ENCODE results near the gene PAK5. TPM values are rescaled to one million over a fixed set of nuclear protein-coding genes. Genes with fewer than 3 reads are reported as not detected.

Gene PAK5
- total RNA-seq, 1 experiment from 2014 or later = not detected

DNA sequence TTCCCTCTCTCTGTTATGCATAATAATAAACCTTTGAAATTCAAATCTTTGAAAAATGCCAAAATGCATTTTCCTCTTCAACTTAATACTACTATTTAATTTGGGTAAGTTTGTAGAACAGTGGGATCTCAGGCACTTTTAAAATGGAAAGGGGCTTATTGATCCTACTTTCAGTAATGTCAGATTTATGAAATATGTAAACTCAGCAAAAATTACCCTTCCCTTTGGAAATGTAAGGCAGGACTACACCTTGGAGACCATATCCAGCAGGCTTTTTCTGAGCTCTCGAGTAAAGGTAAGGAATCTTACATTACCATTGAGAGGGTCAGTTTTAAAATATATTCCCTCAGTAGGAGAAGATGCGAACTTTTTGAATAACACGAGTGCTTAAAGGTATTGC is 175.5 kb downstream of the PAK5 start (continued):
- TF ChIP-seq JUND (IDR thresholded peaks at IDR 0.05) = no peak
- TF ChIP-seq ELF1 (IDR thresholded peaks at IDR 0.05; ENCODE audit: borderline replicate concordance, low read depth) = no peak
- TF ChIP-seq FOSL1 (IDR thresholded peaks at IDR 0.05; ENCODE audit: low read depth) = no peak
- TF ChIP-seq, protein P1, sequence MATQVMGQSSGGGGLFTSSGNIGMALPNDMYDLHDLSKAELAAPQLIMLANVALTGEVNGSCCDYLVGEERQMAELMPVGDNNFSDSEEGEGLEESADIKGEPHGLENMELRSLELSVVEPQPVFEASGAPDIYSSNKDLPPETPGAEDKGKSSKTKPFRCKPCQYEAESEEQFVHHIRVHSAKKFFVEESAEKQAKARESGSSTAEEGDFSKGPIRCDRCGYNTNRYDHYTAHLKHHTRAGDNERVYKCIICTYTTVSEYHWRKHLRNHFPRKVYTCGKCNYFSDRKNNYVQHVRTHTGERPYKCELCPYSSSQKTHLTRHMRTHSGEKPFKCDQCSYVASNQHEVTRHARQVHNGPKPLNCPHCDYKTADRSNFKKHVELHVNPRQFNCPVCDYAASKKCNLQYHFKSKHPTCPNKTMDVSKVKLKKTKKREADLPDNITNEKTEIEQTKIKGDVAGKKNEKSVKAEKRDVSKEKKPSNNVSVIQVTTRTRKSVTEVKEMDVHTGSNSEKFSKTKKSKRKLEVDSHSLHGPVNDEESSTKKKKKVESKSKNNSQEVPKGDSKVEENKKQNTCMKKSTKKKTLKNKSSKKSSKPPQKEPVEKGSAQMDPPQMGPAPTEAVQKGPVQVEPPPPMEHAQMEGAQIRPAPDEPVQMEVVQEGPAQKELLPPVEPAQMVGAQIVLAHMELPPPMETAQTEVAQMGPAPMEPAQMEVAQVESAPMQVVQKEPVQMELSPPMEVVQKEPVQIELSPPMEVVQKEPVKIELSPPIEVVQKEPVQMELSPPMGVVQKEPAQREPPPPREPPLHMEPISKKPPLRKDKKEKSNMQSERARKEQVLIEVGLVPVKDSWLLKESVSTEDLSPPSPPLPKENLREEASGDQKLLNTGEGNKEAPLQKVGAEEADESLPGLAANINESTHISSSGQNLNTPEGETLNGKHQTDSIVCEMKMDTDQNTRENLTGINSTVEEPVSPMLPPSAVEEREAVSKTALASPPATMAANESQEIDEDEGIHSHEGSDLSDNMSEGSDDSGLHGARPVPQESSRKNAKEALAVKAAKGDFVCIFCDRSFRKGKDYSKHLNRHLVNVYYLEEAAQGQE (IDR thresholded peaks at IDR 0.05; ENCODE audit: low read depth) = no peak

DNA sequence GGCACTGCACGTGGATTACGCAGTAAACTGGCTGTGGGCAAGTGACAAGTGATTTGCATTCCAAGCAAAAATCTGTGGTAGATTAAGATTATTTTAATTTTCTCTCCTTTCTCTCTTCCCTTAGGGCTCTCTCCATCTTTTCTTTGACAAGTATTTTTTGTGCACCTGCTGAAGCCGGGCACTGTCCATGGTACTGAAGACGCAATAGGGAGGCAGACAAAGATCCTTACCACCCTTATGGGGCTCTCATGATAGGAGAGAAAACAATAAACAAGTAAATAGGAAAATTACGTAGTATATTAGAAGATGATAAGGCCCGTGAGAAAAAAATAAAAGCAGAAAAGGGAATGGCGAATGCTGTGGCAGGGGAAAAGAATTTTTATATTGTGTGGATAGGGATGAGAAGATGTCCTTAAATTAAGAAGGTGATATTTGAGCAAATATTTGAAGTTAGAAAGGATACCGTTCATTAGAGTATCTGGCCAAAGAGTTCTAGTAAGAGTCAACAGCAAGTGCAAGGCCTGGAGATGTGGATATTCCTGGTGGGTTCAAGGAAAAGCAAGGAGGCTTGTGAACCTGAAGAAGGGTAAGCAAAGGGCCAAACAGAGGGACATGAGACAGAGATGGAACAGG is 178.5 kb downstream of the PAK5 start:
- Histone ChIP-seq H3K9ac (ENCODE audit: low read length) (no peak overlapping the region), H3K9me2 (ENCODE audit: insufficient read depth) (no peaks in the 10 kb centered on the region), H3K79me2 (ENCODE audit: insufficient read depth, low read length) (no peaks in the 10 kb centered on the region), H3K4me1 (ENCODE audit: control insufficient read depth in 1 of 2, insufficient read depth in 2 of 2, low read length in 2 of 2) (no peaks in the 10 kb centered on the region), H3K4me2 (ENCODE audit: low read length) (no peak overlapping the region), H3K36me3 (ENCODE audit: control insufficient read depth in 1 of 2, insufficient read depth in 2 of 2, low read length in 2 of 2) (no peaks in the 10 kb centered on the region), H3K27ac (ENCODE audit: low read depth, low read length) (no peak overlapping the region), H4K20me1 (ENCODE audit: insufficient read depth) (no peaks in the 10 kb centered on the region), H3K9me3 (ENCODE audit: control insufficient read depth in 1 of 2, insufficient read depth in 1 of 2, low read depth in 1 of 2, low read length in 2 of 2) (no peaks in the 10 kb centered on the region), H2AFZ (ENCODE audit: low read depth, low read length, poor library complexity, severe bottlenecking) (no peak overlapping the region), H3K4me3 (replicated peaks in 1 of 2; ENCODE audit: low read depth in 1 of 2, low read length in 2 of 2) (no peak overlapping the region), H3K27me3 (ENCODE audit: insufficient read depth, low read length) (no peaks in the 10 kb centered on the region)
- ChIA-PET POLR2A (no interaction called here), CTCF (no interaction called here), RAD21 (ENCODE audit: low non-redundant PET in 1 of 2, low total read pairs in 2 of 2, uncharacterized antibody in 2 of 2, unreplicated experiment in 2 of 2) (no interaction called here)
- BruUV-seq (replicated peaks) = no TSS peak
- TF ChIP-seq EZH2phosphoT487 (IDR thresholded peaks at IDR 0.05; ENCODE audit: borderline replicate concordance) = no peak
- TF ChIP-seq ZNF274 (IDR thresholded peaks at IDR 0.05; ENCODE audit: low read depth, low read length) = no peak
- TF ChIP-seq SIN3A (IDR thresholded peaks at IDR 0.05; ENCODE audit: low read depth) = no peak
- no peak for TF ChIP-seq JUND (IDR thresholded peaks at IDR 0.05)
- TF ChIP-seq, protein P2, sequence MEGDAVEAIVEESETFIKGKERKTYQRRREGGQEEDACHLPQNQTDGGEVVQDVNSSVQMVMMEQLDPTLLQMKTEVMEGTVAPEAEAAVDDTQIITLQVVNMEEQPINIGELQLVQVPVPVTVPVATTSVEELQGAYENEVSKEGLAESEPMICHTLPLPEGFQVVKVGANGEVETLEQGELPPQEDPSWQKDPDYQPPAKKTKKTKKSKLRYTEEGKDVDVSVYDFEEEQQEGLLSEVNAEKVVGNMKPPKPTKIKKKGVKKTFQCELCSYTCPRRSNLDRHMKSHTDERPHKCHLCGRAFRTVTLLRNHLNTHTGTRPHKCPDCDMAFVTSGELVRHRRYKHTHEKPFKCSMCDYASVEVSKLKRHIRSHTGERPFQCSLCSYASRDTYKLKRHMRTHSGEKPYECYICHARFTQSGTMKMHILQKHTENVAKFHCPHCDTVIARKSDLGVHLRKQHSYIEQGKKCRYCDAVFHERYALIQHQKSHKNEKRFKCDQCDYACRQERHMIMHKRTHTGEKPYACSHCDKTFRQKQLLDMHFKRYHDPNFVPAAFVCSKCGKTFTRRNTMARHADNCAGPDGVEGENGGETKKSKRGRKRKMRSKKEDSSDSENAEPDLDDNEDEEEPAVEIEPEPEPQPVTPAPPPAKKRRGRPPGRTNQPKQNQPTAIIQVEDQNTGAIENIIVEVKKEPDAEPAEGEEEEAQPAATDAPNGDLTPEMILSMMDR (IDR thresholded peaks at IDR 0.05 in 2 of 3, conservative IDR thresholded peaks at IDR 0.05 in 1 of 3; ENCODE audit: borderline replicate concordance in 1 of 3, insufficient read depth in 1 of 3, low read depth in 2 of 3, low read length in 2 of 3) = no peak
- TF ChIP-seq, protein P1 (IDR thresholded peaks at IDR 0.05; ENCODE audit: low read depth) = peak; percentile 80
- no peak for TF ChIP-seq POLR2AphosphoS5 (IDR thresholded peaks at IDR 0.05; ENCODE audit: low read depth, low read length)
- ATAC-seq (no peak), DNase-seq (ENCODE audit: low read depth, low spot score) (no peak)
- intact Hi-C loops (cut with micrococcal nuclease) = no loop called here
